ENCODE results near the gene PPP1R12A. TPM values are rescaled to one million over a fixed set of nuclear protein-coding genes. Genes with fewer than 3 reads are reported as not detected.

The PPP1R12A gene
- total and polyA plus RNA-seq, 4 donors, result 13.2 to 250 (median 38.2) TPM

GRCh38 chr12:79844693-79845092, 90.2 kb downstream of the PPP1R12A start:
- H3K27me3 ChIP-seq (ENCODE audit: control insufficient read depth in 3 of 3, insufficient read depth in 3 of 3, low read length in 2 of 3), result no peaks in the 10 kb centered on the region
- no peak overlapping the region for H3K4me3 ChIP-seq
- H3K36me3 ChIP-seq (ENCODE audit: control insufficient read depth in 4 of 4, insufficient read depth in 4 of 4, low read length in 4 of 4), result peaks cover 0 to 19% (median 6%) of the 10 kb centered on the region in 4 donors
- H3K4me1 ChIP-seq (ENCODE audit: control insufficient read depth in 5 of 5, insufficient read depth in 5 of 5, low read length in 5 of 5), result peaks cover 0 to 21% (median 4%) of the 10 kb centered on the region in 5 donors
- no peak overlapping the region for H3K27ac ChIP-seq (ENCODE audit: low read depth in 1 of 2, low read length in 1 of 2)
- no peak overlapping the region for H3K9ac ChIP-seq (ENCODE audit: insufficient read depth in 1 of 2, low read length in 2 of 2)
- DNase-seq (no peak), ATAC-seq (ENCODE audit: insufficient read depth, low FRiP score) (no peak)
- no peak for TF ChIP-seq CTCF (IDR thresholded peaks at IDR 0.05; ENCODE audit: control extremely low read depth, extremely low read depth)
- no peaks in the 10 kb centered on the region for H3K9me3 ChIP-seq (ENCODE audit: control insufficient read depth in 4 of 4, insufficient read depth in 3 of 4, low read length in 3 of 4)

- H3K4me1 ChIP-seq (ENCODE audit: control insufficient read depth in 5 of 5, insufficient read depth in 5 of 5, low read length in 5 of 5), result peaks cover 0 to 20% (median 4%) of the 10 kb centered on the region in 5 donors
- H3K36me3 ChIP-seq (ENCODE audit: control insufficient read depth in 4 of 4, insufficient read depth in 4 of 4, low read length in 4 of 4), result peaks cover 0 to 23% (median 8%) of the 10 kb centered on the region in 4 donors
- no peak overlapping the region for H3K9ac ChIP-seq (ENCODE audit: insufficient read depth in 1 of 2, low read length in 2 of 2)
- no peak for TF ChIP-seq CTCF (IDR thresholded peaks at IDR 0.05; ENCODE audit: control extremely low read depth, extremely low read depth)
- no peak for ATAC-seq (ENCODE audit: insufficient read depth, low FRiP score)
- peaks cover 0 to under 1% (median 0%) of the 10 kb centered on the region in 4 donors for H3K9me3 ChIP-seq (ENCODE audit: control insufficient read depth in 4 of 4, insufficient read depth in 3 of 4, low read length in 3 of 4)
- no peak overlapping the region for H3K27ac ChIP-seq (ENCODE audit: low read depth in 1 of 2, low read length in 1 of 2)
- no peak for DNase-seq
- H3K4me3 ChIP-seq, result no peak overlapping the region
- 96 to 97% methylated on average over 3 of the region's 3 CpGs for WGBS, 2 donors
- H3K27me3 ChIP-seq (ENCODE audit: control insufficient read depth in 3 of 3, insufficient read depth in 3 of 3, low read length in 2 of 3), result no peaks in the 10 kb centered on the region
Observed at GRCh38 chr12:79843978-79844377, 90.9 kb downstream of the PPP1R12A start.

GRCh38 chr12:79842630-79843029, 92.3 kb downstream of the PPP1R12A start:
- Histone ChIP-seq H3K4me1 (ENCODE audit: control insufficient read depth in 5 of 5, insufficient read depth in 5 of 5, low read length in 5 of 5) (peaks cover 0 to 18% (median 4%) of the 10 kb centered on the region in 5 donors), H3K27ac (ENCODE audit: low read depth in 1 of 2, low read length in 1 of 2) (no peak overlapping the region), H3K9me3 (ENCODE audit: control insufficient read depth in 4 of 4, insufficient read depth in 3 of 4, low read length in 3 of 4) (peaks cover 0 to 7% (median 3%) of the 10 kb centered on the region in 4 donors), H3K4me3 (no peak overlapping the region), H3K36me3 (ENCODE audit: control insufficient read depth in 4 of 4, insufficient read depth in 4 of 4, low read length in 4 of 4) (peaks cover 0 to 30% (median 11%) of the 10 kb centered on the region in 4 donors), H3K9ac (ENCODE audit: insufficient read depth in 1 of 2, low read length in 2 of 2) (no peak overlapping the region), H3K27me3 (ENCODE audit: control insufficient read depth in 3 of 3, insufficient read depth in 3 of 3, low read length in 2 of 3) (no peaks in the 10 kb centered on the region)
- no peak for DNase-seq
- 76 to 85% methylated on average over 2 of the region's 2 CpGs for WGBS, 2 donors
- TF ChIP-seq CTCF (IDR thresholded peaks at IDR 0.05; ENCODE audit: control extremely low read depth, extremely low read depth), result no peak
- no peak for ATAC-seq (ENCODE audit: insufficient read depth, low FRiP score)

GRCh38 chr12:79841878-79842265, 93.0 kb downstream of the PPP1R12A start:
- Histone ChIP-seq H3K9ac (ENCODE audit: insufficient read depth in 1 of 2, low read length in 2 of 2) (no peak overlapping the region), H3K4me1 (ENCODE audit: control insufficient read depth in 5 of 5, insufficient read depth in 5 of 5, low read length in 5 of 5) (peaks cover 0 to 18% (median under 1%) of the 10 kb centered on the region in 5 donors), H3K27me3 (ENCODE audit: control insufficient read depth in 3 of 3, insufficient read depth in 3 of 3, low read length in 2 of 3) (no peaks in the 10 kb centered on the region), H3K27ac (ENCODE audit: low read depth in 1 of 2, low read length in 1 of 2) (peak overlapping the region in 1 of 2 donors; percentile 54), H3K9me3 (ENCODE audit: control insufficient read depth in 4 of 4, insufficient read depth in 3 of 4, low read length in 3 of 4) (peaks cover 0 to 7% (median 3%) of the 10 kb centered on the region in 4 donors), H3K4me3 (no peak overlapping the region), H3K36me3 (ENCODE audit: control insufficient read depth in 4 of 4, insufficient read depth in 4 of 4, low read length in 4 of 4) (peaks cover 0 to 30% (median 11%) of the 10 kb centered on the region in 4 donors)
- no peak for TF ChIP-seq CTCF (IDR thresholded peaks at IDR 0.05; ENCODE audit: control extremely low read depth, extremely low read depth)
- DNase-seq (no peak), ATAC-seq (ENCODE audit: insufficient read depth, low FRiP score) (no peak)
- 54 to 73% methylated on average over 4 of the region's 4 CpGs for WGBS, 2 donors
